Esophagus squamous epithelium (tissue), 5 donors: ENCODE data around the gene SOX18. TPM values are rescaled to one million over a fixed set of nuclear protein-coding genes. Genes with fewer than 3 reads are reported as not detected.
A peak's percentile ranks its signal among the peaks of the same experiment; 100 is the strongest.

Experiments
- DNase-seq: peaks from one replicate; lab custom pipeline; 2025; lab: John Stamatoyannopoulos, UW
- H3K27ac ChIP-seq, 4 donors: fragments of 200-600 bp; sonication (generic); one replicate each; pipeline ENCODE4 v1.5.1; 2016 to 2019; ENCODE audit warnings: mild to moderate bottlenecking in 1 of 4
- H3K27me3 ChIP-seq, 4 donors: fragments of 200-600 bp; sonication (generic); 1 replicate in 3 of 4; 2 replicates in 1 of 4; pipeline versions ENCODE4 v1.5.1 to v1.6.0; 2017 to 2021; ENCODE audit warnings: antibody characterized with exemption in 1 of 4
- H3K36me3 ChIP-seq, 3 donors: fragments of 200-600 bp; sonication (generic); one replicate each; pipeline ENCODE4 v1.5.1; 2016 to 2019
- H3K4me1 ChIP-seq, 3 donors: fragments of 200-600 bp; sonication (generic); one replicate each; pipeline ENCODE4 v1.5.1; 2017 to 2019
- H3K4me3 ChIP-seq, 4 donors: fragments of 200-600 bp; sonication (generic); 1 replicate in 3 of 4; 2 replicates in 1 of 4; pipeline ENCODE4 v1.5.1; 2016 to 2019; ENCODE audit warnings: mild to moderate bottlenecking in 2 of 4, moderate library complexity in 1 of 4
- H3K9me3 ChIP-seq, 3 donors: fragments of 200-600 bp; sonication (generic); one replicate each; pipeline ENCODE4 v1.5.1; 2016 to 2019
- CTCF ChIP-seq, 6 experiments: fragments of 450-650 bp in 4 of 6; fragments of 200-600 bp in 2 of 6; sonication (generic) in 2 of 6; IDR thresholded peaks; one replicate each; pipeline ENCODE4 v1.5.1; 2016 to 2019; ENCODE audit warnings: antibody characterized with exemption in 6 of 6, mild to moderate bottlenecking in 4 of 6, moderate library complexity in 4 of 6
- POLR2A ChIP-seq, 4 donors: fragments of 450-650 bp; IDR thresholded peaks; one replicate each; pipeline ENCODE4 v1.6.1; 2017; ENCODE audit warnings: antibody characterized with exemption in 4 of 4, mild to moderate bottlenecking in 4 of 4, moderate library complexity in 3 of 4
- WGBS, 2 donors: methylation state at CpG; one replicate each; pipeline ENCODE4 v1.1.5; 2018; 5-methylcytosine and 5-hydroxymethylcytosine counted together
- intact Hi-C: fragments of 100-400 bp; cut with DNase I; formaldehyde crosslinking; loops from one replicate; pipeline ENCODE4 v1.15.0; 2022
- total RNA-seq, 4 donors: library from RNA; depleted of rRNA; stranded (reverse); fragments of >200 nt; gene quantifications; one replicate each; pipeline ENCODE4 v1.1.0, GENCODE V29; 2016
- donor health status: DM: yes; HTN: yes; CAD: no.

The SOX18 gene
- total RNA-seq, 4 donors from 2014 or later: 1.3 to 4.5 (median 3.9) TPM

DNA sequence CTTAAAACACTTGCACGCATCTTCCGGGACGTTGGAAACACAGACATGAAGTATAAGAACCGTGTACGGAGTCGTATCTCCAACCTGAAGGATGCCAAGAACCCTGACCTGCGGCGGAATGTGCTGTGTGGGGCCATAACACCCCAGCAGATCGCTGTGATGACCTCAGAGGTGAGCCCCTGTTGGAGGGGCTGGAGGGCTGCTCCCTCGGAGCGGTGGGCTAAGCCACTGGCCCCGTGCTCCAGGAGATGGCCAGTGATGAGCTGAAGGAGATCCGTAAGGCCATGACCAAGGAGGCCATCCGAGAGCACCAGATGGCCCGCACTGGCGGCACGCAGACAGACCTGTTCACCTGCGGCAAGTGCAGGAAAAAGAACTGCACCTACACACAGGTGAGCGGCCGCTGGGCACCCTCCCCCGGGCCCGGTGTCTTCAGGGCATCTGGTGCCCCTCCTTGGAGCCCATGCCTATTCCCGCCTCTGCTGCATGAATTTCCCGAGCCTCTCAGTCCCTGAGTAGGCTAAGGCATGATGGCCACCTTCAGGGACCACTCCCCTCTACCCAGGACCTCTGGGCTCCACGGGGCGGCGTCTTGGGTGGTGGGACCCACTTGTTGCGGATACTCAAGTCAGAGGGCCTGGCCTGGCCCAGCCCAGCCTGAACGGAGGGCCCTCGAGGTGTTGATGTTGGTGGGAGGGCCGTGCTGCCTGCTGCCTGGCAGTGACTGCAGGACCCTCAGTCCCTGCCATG lies 21.0 kb upstream of the SOX18 start:
- intact Hi-C loops: no loop called here
- Histone ChIP-seq H3K27ac (no peak overlapping the region), H3K4me3 (no peak overlapping the region), H3K36me3 (peaks cover 4 to 47% (median 10%) of the 10 kb centered on the region in 3 donors), H3K4me1 (peaks cover 3 to 26% (median 7%) of the 10 kb centered on the region in 3 donors), H3K27me3 (no peaks in the 10 kb centered on the region), H3K9me3 (no peaks in the 10 kb centered on the region)
- no peak for DNase-seq
- TF ChIP-seq POLR2A (IDR thresholded peaks at IDR 0.05) (peak in 1 of 4 donors; percentile 14), CTCF (IDR thresholded peaks at IDR 0.05) (no peak)
- WGBS, 2 donors: 93 to 96% methylated on average over 10 to 11 of the region's 31 CpGs

DNA sequence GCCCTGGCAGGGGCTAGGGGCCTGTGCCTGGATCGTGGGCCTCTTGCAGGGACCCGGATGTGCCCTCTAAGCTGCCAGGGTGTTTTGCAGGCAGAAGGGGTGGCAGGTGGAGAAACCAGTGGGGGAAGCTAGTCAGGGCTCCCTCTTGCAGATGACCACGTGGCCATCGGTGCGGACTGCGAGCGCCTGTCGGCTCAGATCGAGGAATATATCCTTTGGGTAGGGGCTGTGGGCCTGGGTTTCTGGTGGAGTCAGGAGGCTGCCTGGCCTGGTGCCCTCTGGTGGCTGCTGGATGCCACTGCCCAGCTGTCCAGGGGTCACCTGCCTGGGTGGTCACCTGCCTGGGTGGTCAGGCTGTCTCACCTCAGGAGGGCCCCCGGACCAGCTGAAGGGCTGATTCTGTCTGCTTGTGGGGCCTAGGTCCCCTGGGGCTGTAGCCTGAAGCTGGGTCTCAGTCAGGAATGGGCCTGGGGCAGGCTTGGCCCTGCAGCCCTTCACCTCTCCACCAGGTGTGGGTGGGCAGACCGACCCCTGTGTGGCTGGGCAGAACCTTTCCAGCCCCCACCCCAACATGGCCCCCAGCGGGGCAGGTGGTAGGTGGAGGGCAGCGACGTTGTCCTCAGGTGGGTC lies 20.3 kb upstream of the SOX18 start:
- TF ChIP-seq CTCF (IDR thresholded peaks at IDR 0.05): peak; percentile 29 to 68 (median 47)
- TF ChIP-seq POLR2A (IDR thresholded peaks at IDR 0.05): no peak
- Histone ChIP-seq H3K4me1 (peaks cover 7 to 33% (median 12%) of the 10 kb centered on the region in 3 donors), H3K27ac (no peak overlapping the region), H3K36me3 (peaks cover 4 to 40% (median 6%) of the 10 kb centered on the region in 3 donors), H3K4me3 (no peak overlapping the region), H3K9me3 (no peaks in the 10 kb centered on the region), H3K27me3 (no peaks in the 10 kb centered on the region)
- DNase-seq: no peak
- 73% methylated on average over 7 of the region's 14 CpGs; no CpG with 5 or more reads in 1 of the 2 donors for WGBS, 2 donors
- intact Hi-C loops: no loop called here

DNA sequence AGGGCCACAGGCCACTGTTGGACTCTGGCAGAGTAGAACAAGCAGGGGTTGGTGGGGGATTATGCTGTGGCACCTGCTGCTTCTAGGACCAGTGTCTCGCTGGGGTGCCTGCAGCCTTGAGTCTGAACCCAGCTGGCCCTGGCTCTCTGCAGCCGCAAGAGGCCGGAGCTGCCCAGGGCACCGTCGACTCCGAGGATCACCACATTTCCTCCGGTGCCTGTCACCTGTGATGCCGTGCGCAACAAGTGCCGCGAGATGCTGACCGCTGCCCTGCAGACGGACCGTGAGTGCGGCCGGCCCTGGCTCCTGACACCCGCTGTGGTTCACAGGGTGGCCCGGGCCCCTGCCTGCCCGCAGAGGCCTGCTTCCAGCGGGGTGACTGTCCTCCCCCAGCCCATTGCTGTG lies 19.8 kb upstream of the SOX18 start:
- H3K9me3 ChIP-seq: no peaks in the 10 kb centered on the region
- intact Hi-C loops: no loop called here
- H3K36me3 ChIP-seq: peaks cover under 1 to 35% (median 4%) of the 10 kb centered on the region in 3 donors
- no peak overlapping the region for H3K4me3 ChIP-seq
- H3K4me1 ChIP-seq: peaks cover 10 to 33% (median 17%) of the 10 kb centered on the region in 3 donors
- H3K27me3 ChIP-seq: no peaks in the 10 kb centered on the region
- DNase-seq: no peak
- TF ChIP-seq CTCF (IDR thresholded peaks at IDR 0.05) (no peak), POLR2A (IDR thresholded peaks at IDR 0.05) (no peak)
- WGBS, 2 donors: 95% methylated on average over 12 of the region's 20 CpGs; no CpG with 5 or more reads in 1 of the 2 donors
- no peak overlapping the region for H3K27ac ChIP-seq

GRCh38 chr20:64068386-64069208 lies 19.2 kb upstream of the SOX18 start:
- no peak overlapping the region for H3K27ac ChIP-seq
- no peaks in the 10 kb centered on the region for H3K9me3 ChIP-seq
- H3K27me3 ChIP-seq: no peaks in the 10 kb centered on the region
- peaks cover 0 to 28% (median 4%) of the 10 kb centered on the region in 3 donors for H3K36me3 ChIP-seq
- intact Hi-C loops: no loop called here
- no peak for DNase-seq
- TF ChIP-seq CTCF (IDR thresholded peaks at IDR 0.05) (no peak), POLR2A (IDR thresholded peaks at IDR 0.05) (no peak)
- WGBS, 2 donors: 83% methylated on average over 1 of the region's 12 CpGs; no CpG with 5 or more reads in 1 of the 2 donors
- H3K4me1 ChIP-seq: peaks cover 15 to 35% (median 23%) of the 10 kb centered on the region in 3 donors
- no peak overlapping the region for H3K4me3 ChIP-seq
